GM18907 (cell line): ENCODE data around the gene PPP6R1.

Source experiments
- ATAC-seq: cut with Tn5 transposase; IDR thresholded peaks from one replicate; pipeline ENCODE4 v1.9.1; 2021; ENCODE audit warnings: mild to moderate bottlenecking, moderate library complexity; ENCODE audit not compliant: unreplicated experiment

The PPP6R1 gene

GRCh38 chr19:55258476-55258827 is 365 bp downstream of the PPP6R1 start:
- peak; percentile 14 for ATAC-seq

DNA sequence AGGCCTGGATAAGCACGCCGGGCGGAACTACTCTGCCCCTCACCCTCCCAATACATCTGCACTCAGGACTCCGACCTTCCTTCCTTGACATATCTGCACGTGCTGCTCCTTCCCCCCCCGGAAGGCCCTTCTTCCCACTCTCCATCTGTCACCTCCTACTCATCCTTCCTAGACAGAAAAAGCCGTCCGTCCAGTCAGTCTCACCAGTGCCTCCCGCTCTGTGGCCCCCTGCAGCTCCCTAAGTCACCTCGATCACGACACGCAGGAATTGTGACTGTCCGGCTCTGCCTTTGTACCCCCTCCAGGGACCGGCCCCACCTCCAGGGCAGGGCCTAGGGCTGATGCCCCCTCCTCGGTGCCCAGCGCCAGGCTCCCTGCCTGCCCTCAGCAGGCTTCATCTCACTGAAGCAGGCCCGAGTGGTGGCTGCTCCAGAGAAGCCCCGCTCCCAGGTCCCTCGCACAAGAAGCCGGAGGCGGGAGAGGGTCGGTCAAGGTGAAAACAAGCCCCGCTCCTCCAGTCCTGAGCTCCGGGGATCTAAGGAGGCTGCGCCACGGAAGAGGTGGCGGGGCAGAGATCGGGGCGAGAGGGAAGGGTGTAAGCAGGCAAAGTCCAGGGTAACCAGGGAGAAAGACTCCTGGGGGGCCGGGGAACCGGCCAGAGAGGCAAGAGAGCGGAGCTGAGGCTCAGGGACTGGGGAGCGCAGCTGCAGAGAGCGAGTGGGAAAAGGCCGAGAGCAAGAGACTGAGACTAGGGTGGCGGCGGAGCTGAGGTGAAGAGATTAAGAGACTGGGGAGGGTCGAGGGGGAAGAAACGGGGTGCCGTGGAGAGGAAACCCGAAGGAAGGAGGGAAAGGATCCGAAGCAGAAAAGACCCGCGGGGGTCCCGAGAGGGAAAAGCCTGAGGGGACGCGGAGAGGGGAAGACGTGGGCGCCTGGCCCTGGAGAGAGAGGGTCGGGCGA is 1.1 kb downstream of the PPP6R1 start:
- ATAC-seq: no peak

DNA sequence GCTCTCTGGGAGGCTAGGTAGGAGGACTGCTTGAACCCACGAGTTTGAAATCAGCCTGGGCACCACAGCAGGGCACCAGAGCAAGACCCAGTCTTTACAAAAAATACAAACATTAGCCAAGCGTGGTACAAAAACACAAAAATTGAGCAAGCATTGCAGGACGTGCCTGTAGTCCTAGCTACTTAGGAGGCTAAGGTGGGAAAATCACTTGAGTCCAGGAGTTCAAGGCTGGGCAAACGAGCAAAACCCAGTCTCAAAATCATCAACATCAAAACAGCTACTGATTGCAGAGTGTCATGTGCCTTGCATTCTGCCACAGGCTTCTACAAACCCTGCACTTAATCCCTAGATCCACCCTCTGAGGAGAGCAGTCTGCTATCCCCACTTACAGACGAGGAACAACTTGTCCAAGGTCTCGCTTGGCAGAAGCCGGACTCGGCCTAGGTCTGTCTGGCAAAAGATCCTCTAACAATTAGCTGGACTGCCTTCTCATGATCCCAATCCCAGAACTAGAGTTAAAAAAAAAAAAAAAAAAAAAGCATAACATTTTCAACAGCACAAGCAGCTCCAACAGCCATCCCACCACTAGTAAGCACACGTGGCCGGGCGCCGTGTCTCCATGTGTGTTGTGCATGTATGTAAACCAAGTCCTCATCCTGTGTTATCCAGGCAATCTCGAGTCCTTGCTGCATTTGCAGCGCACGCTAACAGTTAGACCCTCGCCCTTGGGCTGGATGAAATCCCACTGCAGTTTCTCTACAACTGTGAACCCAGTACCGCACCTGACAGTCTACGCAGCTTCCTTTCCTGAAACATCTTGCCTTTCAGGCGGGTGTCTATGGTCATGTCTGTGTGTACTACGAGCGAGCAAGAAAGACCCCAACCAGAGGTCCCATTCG is 2.0 kb downstream of the PPP6R1 start:
- no peak for ATAC-seq

DNA sequence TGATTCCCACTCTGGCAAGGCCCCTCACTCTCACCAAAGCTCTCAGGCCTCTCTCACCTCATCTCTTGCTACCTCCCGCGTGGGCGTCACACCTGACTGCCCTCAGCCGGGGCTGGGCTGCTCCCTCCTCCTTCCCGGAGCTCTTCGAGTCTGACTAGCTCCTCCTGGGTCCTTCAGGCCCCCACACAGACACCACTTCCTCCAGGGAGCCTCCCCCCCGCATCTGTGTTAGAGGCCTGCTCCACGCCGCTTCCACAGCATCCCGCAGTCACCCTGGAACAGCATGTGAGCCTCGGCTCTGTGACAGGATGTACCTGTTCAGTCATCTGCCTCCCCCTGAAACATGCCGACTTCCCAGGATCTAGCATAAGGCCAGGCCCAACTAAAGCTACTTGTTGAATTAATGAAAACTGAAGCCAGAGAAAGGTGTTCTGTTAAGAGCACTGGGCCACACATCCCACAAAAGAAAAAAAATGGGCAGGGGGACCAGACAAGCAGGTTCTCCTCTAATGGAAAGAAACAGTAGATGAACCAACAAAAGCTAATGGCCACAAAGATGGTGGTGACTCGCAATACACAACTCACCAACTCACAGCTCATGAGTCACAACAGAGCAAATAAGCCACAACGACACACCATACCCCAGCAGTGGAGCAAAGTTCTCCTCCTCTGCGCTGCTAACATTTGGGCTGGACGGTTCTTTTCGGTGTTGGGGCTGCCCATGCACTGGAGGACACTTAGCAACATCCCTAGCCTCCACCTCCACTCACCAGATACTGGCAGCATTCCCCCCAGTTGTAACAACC is 3.0 kb downstream of the PPP6R1 start:
- ATAC-seq: no peak

- ATAC-seq: no peak
Measured at GRCh38 chr19:55254625-55254977, 4.2 kb downstream of the PPP6R1 start.

DNA sequence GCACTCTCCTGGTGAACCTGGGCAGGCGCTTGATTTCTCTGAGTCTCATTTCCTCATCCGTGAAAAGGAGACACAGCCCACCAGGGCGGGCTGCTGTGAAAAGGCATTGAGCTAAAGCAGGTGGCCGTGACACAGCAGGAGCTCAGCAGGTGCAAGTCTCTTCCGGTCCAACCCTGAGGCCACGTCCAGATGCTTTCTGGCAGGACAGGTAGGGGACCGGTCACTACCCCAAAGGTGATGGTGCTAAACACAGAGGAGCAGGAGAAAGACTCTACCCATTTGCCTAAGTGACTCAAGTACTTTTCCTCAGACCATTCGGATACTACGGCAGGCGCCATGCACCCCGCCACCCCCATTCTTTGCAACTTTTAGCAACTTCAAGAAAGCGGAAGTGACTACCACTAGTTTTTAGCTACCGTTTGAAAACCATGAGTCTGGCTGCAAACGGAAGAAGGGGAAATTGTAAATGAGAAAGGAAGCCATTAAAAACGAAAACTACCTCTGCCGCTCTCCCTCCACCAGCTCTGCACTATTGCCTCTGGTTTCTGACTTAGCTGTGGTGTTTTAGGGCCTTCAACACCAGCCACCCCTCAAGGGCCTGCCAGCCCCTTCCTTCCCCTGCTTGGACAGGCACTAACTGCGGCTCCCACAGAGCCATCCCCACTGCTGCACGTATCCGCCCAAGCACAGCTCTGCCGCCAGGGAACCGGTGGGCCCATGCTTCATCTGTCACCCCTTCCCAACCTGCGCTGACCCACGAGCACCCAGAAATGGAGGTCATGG is 4.8 kb downstream of the PPP6R1 start:
- ATAC-seq: peak; percentile 40

DNA sequence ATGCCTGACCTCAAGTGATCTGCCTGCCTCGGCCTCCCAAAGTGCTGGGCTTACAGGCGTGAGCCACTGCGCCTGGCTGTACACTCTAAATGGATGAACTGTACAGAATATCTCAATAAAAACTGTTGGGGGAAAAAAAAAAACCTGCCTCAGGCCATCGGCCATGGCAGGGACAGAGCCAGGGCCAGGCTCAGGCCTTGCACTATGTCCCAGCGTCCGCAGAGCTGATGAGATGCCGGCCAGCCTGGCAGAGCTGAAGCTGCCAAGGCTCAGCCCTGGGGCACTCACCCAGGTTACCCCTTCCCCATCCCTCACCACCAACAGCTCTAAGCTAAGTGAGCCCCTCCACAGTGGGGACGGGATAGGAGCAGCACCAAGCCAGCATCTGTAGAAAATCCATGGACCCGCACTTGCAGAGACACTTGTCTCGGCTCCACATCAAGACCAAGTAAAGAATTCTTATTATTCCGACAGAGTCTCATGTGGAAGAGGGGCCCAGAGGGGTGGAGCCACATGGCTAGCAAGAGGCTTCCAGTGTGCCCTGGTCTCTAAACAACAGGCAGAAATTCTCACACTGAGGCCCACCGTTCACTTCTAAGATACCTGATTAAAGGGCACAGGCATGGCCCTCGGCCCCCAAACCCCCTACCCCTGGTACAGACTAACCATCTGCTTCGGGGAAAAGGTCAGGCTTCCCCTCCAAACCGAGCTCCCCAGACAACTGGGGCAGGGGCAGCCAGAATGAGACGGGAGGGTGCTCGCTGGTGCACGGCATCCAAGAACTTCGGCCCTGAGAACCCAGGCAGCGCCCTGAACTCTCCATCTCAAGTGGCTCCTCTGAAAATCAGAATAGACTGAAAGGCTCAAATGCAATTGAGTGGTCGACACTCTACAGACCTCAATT is 5.8 kb downstream of the PPP6R1 start:
- no peak for ATAC-seq

- ATAC-seq: no peak
Measured at GRCh38 chr19:55251341-55252081, 7.3 kb downstream of the PPP6R1 start.

- no peak for ATAC-seq
Measured at GRCh38 chr19:55250262-55251036, 8.4 kb downstream of the PPP6R1 start.

- ATAC-seq: no peak
Measured at GRCh38 chr19:55249841-55250240, 9.0 kb downstream of the PPP6R1 start.

- no peak for ATAC-seq
Measured at GRCh38 chr19:55248704-55249103, 10.1 kb downstream of the PPP6R1 start.

DNA sequence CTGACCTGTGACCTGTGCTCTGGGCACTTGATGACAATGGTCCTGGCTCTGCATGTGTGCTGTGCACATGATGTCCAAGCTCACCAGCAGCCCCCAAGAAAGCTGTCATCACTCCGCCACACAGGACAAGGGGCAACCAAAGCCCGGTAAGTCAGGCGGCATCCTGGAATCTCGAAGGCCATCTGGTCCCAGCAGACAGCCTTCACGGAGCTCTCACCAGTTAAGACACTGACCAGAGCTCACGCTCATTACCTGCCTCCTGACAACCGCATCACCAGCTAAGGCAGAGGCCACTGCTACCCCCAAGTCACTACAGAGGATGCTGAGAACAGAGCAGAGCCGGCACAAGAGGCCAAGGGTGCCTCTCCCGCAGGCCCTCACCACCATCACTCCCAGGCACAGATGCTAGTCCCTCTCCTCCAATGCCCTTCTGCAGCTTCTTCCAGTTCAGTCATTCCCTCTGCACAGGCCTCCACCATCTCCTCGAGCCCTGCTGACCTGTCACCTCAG is 10.6 kb downstream of the PPP6R1 start:
- ATAC-seq: no peak

GRCh38 chr19:55247621-55248099 is 11.2 kb downstream of the PPP6R1 start:
- ATAC-seq: no peak

DNA sequence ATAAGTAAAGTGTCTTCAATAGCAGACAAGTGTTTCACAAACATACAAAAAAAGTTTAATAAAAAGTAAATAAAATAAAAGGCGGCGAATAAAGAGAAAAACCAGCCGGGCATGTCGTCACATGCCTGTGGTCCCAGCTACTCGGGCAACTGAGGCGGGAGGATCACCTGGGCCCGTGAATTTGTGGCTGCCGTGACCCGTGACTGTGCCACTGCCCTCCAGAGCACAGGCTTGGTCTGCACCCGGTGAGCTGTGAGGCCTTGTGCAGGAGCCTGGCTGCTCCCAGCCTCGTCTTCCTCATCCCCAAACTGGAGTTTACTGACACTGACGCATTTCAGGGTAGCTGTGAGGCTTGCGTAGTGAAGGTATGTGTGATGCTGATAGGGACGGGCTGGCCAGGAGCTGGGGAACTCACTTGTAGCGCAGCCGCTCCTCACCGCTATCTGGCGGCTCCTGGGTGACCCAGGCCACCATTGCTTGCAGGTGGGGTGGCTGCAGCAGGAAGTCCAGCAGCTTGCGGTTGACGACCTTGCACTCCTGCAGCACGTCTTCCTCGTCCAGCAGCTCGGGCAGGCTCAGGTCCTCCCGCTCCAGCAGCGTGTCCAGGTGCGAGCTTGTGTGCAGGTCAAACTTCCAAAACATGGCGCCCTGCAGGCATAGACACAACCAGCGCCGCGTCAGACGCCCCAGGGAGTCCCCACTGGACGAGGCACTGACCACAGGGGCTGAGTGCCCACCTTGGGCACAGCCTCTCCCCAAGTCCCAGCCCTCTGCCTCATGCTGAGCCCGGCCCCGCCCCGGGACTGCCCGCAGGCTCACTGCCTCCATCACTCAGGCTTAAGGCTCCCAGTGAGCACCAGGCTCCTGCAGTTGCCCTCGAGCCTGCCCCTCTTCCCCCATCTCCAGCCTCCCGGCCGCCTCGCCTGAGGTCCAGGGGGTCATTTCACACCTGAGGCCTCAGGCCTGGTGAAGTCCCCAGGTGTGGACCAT is 12.1 kb downstream of the PPP6R1 start:
- ATAC-seq: no peak

- ATAC-seq: no peak
Measured at GRCh38 chr19:55245236-55245904, 13.4 kb downstream of the PPP6R1 start.
